H9 (cell line): ENCODE results near the gene GPR146. TPM values are rescaled to one million over a fixed set of nuclear protein-coding genes. Genes with fewer than 3 reads are reported as not detected.

Experiments
- DNase-seq: peaks from one replicate; pipeline ENCODE4 v3.0.0-alpha.2; 2017
- H2AFZ ChIP-seq: one replicate; pipeline ENCODE4 v1.6.1; 2013; ENCODE audit warnings: mild to moderate bottlenecking, low read length, control low read depth, moderate library complexity
- H2AK5ac ChIP-seq: 2 replicates; pipeline ENCODE4 v1.6.1; 2013; ENCODE audit warnings: low read length, control low read depth, mixed read lengths; ENCODE audit not compliant: insufficient read length
- H2BK120ac ChIP-seq: one replicate; pipeline ENCODE4 v1.6.1; 2013; ENCODE audit warnings: low read depth, mild to moderate bottlenecking, low read length, control low read depth, inconsistent platforms; ENCODE audit not compliant: poor library complexity, severe bottlenecking
- H2BK12ac ChIP-seq: 2 replicates; pipeline ENCODE4 v1.6.1; 2013; ENCODE audit warnings: low read length, control low read depth, mixed read lengths, low read depth; ENCODE audit not compliant: insufficient read length
- H2BK15ac ChIP-seq: 2 replicates; pipeline ENCODE4 v1.6.1; 2013; ENCODE audit warnings: low read depth, low read length, control low read depth
- H2BK20ac ChIP-seq: one replicate; pipeline ENCODE4 v1.6.1; 2013; ENCODE audit warnings: low read depth, mild to moderate bottlenecking, low read length, control low read depth, inconsistent platforms; ENCODE audit not compliant: poor library complexity, severe bottlenecking
- H2BK5ac ChIP-seq: 2 replicates; pipeline ENCODE4 v1.6.1; 2013; ENCODE audit warnings: low read length, control low read depth, mixed read lengths; ENCODE audit not compliant: insufficient read length
- H3K14ac ChIP-seq: 2 replicates; pipeline ENCODE4 v1.6.1; 2013; ENCODE audit warnings: low read length, control low read depth; ENCODE audit not compliant: insufficient read depth
- H3K18ac ChIP-seq: 2 replicates; pipeline ENCODE4 v1.6.1; 2013; ENCODE audit warnings: low read depth, mild to moderate bottlenecking, mixed read lengths, low read length, control low read depth; ENCODE audit not compliant: insufficient read length
- H3K23ac ChIP-seq: 2 replicates; pipeline ENCODE4 v1.6.1; 2013; ENCODE audit warnings: low read length, control low read depth, mixed read lengths, low read depth; ENCODE audit not compliant: insufficient read length
- H3K23me2 ChIP-seq: 2 replicates; pipeline ENCODE4 v1.6.1; 2013; ENCODE audit warnings: low read depth, mild to moderate bottlenecking, mixed read lengths, low read length, control low read depth; ENCODE audit not compliant: insufficient read length, poor library complexity, severe bottlenecking
- H3K27ac ChIP-seq: 2 replicates; pipeline ENCODE4 v1.5.1; 2013; ENCODE audit warnings: low read length, control low read depth, mixed read lengths, low read depth; ENCODE audit not compliant: insufficient read length
- H3K27me3 ChIP-seq: 2 replicates; pipeline ENCODE4 v1.6.1; 2013; ENCODE audit warnings: low read length, control low read depth, inconsistent platforms; ENCODE audit not compliant: insufficient read depth
- H3K4ac ChIP-seq: 2 replicates; pipeline ENCODE4 v1.6.1; 2013; ENCODE audit warnings: low read depth, mild to moderate bottlenecking, control low read depth, inconsistent platforms, low read length, moderate library complexity
- H3K4me1 ChIP-seq: 2 replicates; pipeline ENCODE4 v1.6.1; 2013; ENCODE audit warnings: low read length, control low read depth, inconsistent platforms; ENCODE audit not compliant: insufficient read depth
- H3K4me2 ChIP-seq: 2 replicates; pipeline ENCODE4 v1.6.1; 2013; ENCODE audit warnings: low read length, control low read depth, mixed read lengths; ENCODE audit not compliant: insufficient read length, insufficient read depth
- H3K56ac ChIP-seq: 2 replicates; pipeline ENCODE4 v1.6.1; 2013; ENCODE audit warnings: low read depth, mild to moderate bottlenecking, mixed read lengths, low read length, control low read depth; ENCODE audit not compliant: insufficient read length
- H3K79me1 ChIP-seq: 2 replicates; pipeline ENCODE4 v1.6.1; 2013; ENCODE audit warnings: low read depth, mild to moderate bottlenecking, moderate library complexity, low read length, control low read depth, inconsistent platforms; ENCODE audit not compliant: insufficient read depth, poor library complexity, severe bottlenecking
- H3K79me2 ChIP-seq: 2 replicates; pipeline ENCODE4 v1.6.1; 2013; ENCODE audit warnings: low read length, control low read depth, inconsistent platforms; ENCODE audit not compliant: insufficient read depth
- H3K9ac ChIP-seq: 2 replicates; pipeline ENCODE4 v1.6.1; 2013; ENCODE audit warnings: low read length, control low read depth, mixed read lengths; ENCODE audit not compliant: insufficient read length; ENCODE audit errors: extremely low read depth
- H3K9me3 ChIP-seq: one replicate; pipeline ENCODE4 v1.6.1; 2013; ENCODE audit warnings: low read depth, low read length, inconsistent platforms; ENCODE audit not compliant: control insufficient read depth
- H3T11ph ChIP-seq: one replicate; pipeline ENCODE4 v1.6.1; 2013; ENCODE audit warnings: mild to moderate bottlenecking, low read length, control low read depth, inconsistent platforms
- H4K20me1 ChIP-seq: one replicate; pipeline ENCODE4 v1.6.1; 2013; ENCODE audit not compliant: control insufficient read depth, insufficient read length, insufficient read depth
- H4K5ac ChIP-seq: 2 replicates; pipeline ENCODE4 v1.6.1; 2013; ENCODE audit warnings: low read depth, mild to moderate bottlenecking, mixed read lengths, low read length, control low read depth; ENCODE audit not compliant: insufficient read length
- H4K8ac ChIP-seq: replicated peaks from 2 replicates; pipeline ENCODE4 v1.6.1; 2013; ENCODE audit warnings: low read length, control low read depth, mixed read lengths, low read depth; ENCODE audit not compliant: insufficient read length
- H4K91ac ChIP-seq: 2 replicates; pipeline ENCODE4 v1.6.1; 2013; ENCODE audit warnings: low read depth, mild to moderate bottlenecking, moderate library complexity, mixed read lengths, low read length, control low read depth; ENCODE audit not compliant: insufficient read length
- H3K27ac Mint-ChIP-seq, 3 experiments: 2 replicates in 2 of 3; 3 replicates in 1 of 3; pipeline ENCODE4 v1.8.0; 2020 to 2021; ENCODE audit warnings: mixed read lengths in 3 of 3, mild to moderate bottlenecking in 1 of 3, moderate library complexity in 1 of 3
- H3K27me3 Mint-ChIP-seq: 2 replicates; pipeline ENCODE4 v1.8.0; 2021; ENCODE audit warnings: low read depth, mild to moderate bottlenecking, moderate library complexity, mixed read lengths
- H3K36me3 Mint-ChIP-seq, 3 experiments: 2 replicates in 2 of 3; 3 replicates in 1 of 3; pipeline ENCODE4 v1.8.0; 2020 to 2021; ENCODE audit warnings: low read depth in 3 of 3, mixed read lengths in 3 of 3; ENCODE audit not compliant: insufficient read depth in 1 of 3
- H3K4me1 Mint-ChIP-seq, 2 experiments: 2 replicates each; pipeline ENCODE4 v1.8.0; 2020; ENCODE audit warnings: mixed read lengths in 2 of 2
- H3K4me3 Mint-ChIP-seq, 2 experiments: 2 replicates in 1 of 2; 3 replicates in 1 of 2; pipeline ENCODE4 v1.8.0; 2020 to 2021; ENCODE audit warnings: mild to moderate bottlenecking in 2 of 2, mixed read lengths in 2 of 2, moderate library complexity in 1 of 2
- H3K9me3 Mint-ChIP-seq, 2 experiments: 2 replicates in 1 of 2; 3 replicates in 1 of 2; pipeline ENCODE4 v1.8.0; 2020; ENCODE audit warnings: mild to moderate bottlenecking in 2 of 2, mixed read lengths in 2 of 2, moderate library complexity in 1 of 2
- CTCF ChIP-seq: fragments of 200-600 bp; sonication (generic); conservative IDR thresholded peaks from 3 replicates; pipeline ENCODE4 v1.8.0; 2021; ENCODE audit warnings: antibody characterized with exemption, mild to moderate bottlenecking
- WGBS: extraction: QIAGEN DNeasy Blood & Tissue Kit; methylation state at CpG from one replicate; pipeline ENCODE4 v1.1.7; 2013; ENCODE audit warnings: missing lambda C conversion rate, low lambda C conversion rate, mixed read lengths; ENCODE audit not compliant: insufficient read length; ENCODE audit errors: extremely low coverage; 5-methylcytosine and 5-hydroxymethylcytosine counted together
- total RNA-seq: library from RNA; stranded (reverse); gene quantifications from 2 replicates; pipeline ENCODE4 v1.2.1, GENCODE V29; 2021

The GPR146 gene
- total RNA-seq, 1 experiment from 2014 or later: 1.4 TPM

GRCh38 chr7:1058311-1058710 is 14.0 kb downstream of the GPR146 start:
- no peak for TF ChIP-seq CTCF
- Mint-ChIP-seq H3K4me1 (peaks cover 18 to 32% of the 10 kb centered on the region in 2 experiments), H3K27ac (no peak overlapping the region), H3K4me3 (no peak overlapping the region), H3K27me3 (no peaks in the 10 kb centered on the region), H3K36me3 (peaks cover 0 to 4% (median 2%) of the 10 kb centered on the region in 3 experiments; a peak in 2 of 7 replicates), H3K9me3 (no peaks in the 10 kb centered on the region)
- Histone ChIP-seq H3K4ac (no peak overlapping the region), H2BK120ac (no peak overlapping the region), H3K56ac (no peak overlapping the region), H3K27ac (no peak overlapping the region), H3K4me1 (no peaks in the 10 kb centered on the region), H2BK20ac (no peak overlapping the region), H3K18ac (no peak overlapping the region), H3K14ac (no peak overlapping the region), H3K27me3 (no peaks in the 10 kb centered on the region), H2BK5ac (no peak overlapping the region), H2AK5ac (no peak overlapping the region), H3T11ph (no peak overlapping the region), H3K9me3 (no peaks in the 10 kb centered on the region), H2BK15ac (no peak overlapping the region), H3K23ac (no peak overlapping the region), H4K91ac (no peak overlapping the region), H2BK12ac (no peak overlapping the region), H4K5ac (no peak overlapping the region), H3K9ac (no peak overlapping the region), H4K20me1 (no peaks in the 10 kb centered on the region), H2AFZ (no peak overlapping the region), H3K79me1 (no peaks in the 10 kb centered on the region), H3K23me2 (no peaks in the 10 kb centered on the region), H3K79me2 (0 out of 2 replicates have a peak, but pooled peaks cover 1% of the 10 kb centered on the region), H4K8ac (no peak overlapping the region), H3K4me2 (no peak overlapping the region)
- DNase-seq: no peak
- no CpG with 5 or more reads among the region's 13 CpGs for WGBS
